Measurements from ENCODE around the gene PSORS1C2. TPM values are rescaled to one million over a fixed set of nuclear protein-coding genes. Genes with fewer than 3 reads are reported as not detected.

The PSORS1C2 gene
- total RNA-seq, 1 experiment from 2014 or later = not detected

- DNase-seq (ENCODE audit: low spot score) = no peak
Observed at GRCh38 chr6:31140643-31141042, 1.8 kb upstream of the PSORS1C2 start.

DNA sequence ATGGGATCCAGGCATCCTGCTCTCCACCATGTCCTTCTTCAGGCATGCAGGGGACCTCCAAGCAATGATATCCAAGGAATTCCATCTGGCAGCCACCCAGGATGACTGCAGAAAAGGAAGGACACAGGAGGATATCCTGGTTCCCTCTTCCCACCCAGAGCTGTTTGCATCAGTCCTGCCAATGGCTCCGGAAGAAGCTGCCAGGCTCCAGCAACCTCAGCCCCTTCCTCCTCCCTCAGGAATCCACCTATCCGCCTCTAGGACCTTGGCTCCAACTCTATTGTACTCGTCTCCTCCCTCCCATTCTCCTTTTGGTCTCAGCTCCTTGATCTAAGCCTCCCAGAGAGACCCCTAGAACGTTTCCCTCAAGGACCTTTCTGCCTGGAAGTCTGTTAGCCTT lies 733 bp upstream of the PSORS1C2 start:
- peak; percentile 72 for DNase-seq (ENCODE audit: low spot score)

DNA sequence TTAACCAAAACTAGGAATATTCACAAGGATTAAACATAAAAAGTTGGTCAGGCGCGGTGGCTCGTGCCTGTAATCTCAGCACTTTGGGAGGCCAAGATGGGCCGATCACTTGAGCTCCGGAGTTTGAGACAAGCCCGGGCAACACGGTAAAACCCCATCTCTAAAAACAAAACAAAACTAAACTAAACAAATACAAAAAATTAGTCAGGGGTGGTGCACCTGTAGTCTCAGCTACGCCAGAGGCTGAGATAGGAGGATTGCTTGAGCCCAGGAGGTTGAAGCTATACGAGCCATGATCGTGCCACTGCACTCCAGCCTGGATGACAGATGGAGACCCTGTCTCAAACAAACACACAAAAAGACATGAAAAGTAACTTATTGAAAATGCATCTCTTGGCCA lies 3.2 kb downstream of the PSORS1C2 start:
- DNase-seq (ENCODE audit: low spot score) = no peak

GRCh38 chr6:31132806-31133205 lies 6.1 kb downstream of the PSORS1C2 start:
- DNase-seq (ENCODE audit: low spot score) = no peak

GRCh38 chr6:31131595-31131994 lies 7.3 kb downstream of the PSORS1C2 start:
- DNase-seq (ENCODE audit: low spot score) = no peak

DNA sequence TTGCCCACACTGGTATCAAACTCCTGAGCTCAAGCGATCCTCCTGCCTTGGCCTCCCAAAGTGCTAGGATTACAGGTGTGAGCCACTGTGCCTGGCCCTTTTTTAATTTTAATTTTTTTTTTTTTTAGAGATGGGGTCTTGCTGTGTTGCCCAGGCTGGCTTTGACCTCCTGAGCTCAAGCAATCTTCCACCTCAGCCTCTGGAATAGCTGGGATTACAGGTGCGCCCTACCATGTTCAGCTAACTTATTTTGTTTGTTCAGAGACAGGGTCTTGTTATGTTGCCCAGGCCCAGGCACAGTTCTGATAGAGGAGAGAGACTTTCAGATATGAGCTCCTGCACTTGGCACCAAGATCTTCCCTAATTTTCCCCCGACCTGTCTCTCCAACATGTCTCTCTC lies 8.1 kb downstream of the PSORS1C2 start:
- DNase-seq (ENCODE audit: low spot score) = no peak

- no peak for DNase-seq (ENCODE audit: low spot score)
Observed at GRCh38 chr6:31129130-31129529, 9.7 kb downstream of the PSORS1C2 start.

DNA sequence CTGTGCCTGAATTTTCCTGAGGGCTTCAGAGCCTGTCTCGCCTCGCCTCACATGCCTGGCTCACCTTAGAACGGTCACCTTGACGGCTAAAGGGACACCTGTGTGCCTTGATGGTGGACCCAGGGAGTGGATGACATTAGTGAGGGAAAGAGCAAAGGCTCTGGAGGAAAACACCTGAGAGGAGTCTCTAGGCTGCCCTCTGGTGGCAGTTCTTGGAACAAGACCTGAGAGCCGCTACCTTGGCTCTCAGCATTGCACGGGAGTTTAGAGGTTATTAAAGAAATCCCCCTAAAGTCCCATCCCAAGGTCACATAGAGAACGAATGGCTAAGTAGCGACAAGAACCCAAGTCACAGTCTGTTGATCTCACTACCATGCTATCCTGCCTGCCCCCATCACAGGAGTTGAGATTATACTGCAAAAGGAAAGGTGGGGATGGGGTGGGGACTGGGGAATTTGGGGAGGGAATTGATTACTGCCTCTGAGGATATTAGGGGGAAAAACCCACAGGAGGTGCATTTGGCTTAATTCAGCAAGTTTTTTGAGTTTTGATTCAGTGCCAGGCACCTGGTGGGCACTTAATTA lies 10.7 kb downstream of the PSORS1C2 start:
- DNase-seq (ENCODE audit: low spot score) = peak; percentile 52

DNA sequence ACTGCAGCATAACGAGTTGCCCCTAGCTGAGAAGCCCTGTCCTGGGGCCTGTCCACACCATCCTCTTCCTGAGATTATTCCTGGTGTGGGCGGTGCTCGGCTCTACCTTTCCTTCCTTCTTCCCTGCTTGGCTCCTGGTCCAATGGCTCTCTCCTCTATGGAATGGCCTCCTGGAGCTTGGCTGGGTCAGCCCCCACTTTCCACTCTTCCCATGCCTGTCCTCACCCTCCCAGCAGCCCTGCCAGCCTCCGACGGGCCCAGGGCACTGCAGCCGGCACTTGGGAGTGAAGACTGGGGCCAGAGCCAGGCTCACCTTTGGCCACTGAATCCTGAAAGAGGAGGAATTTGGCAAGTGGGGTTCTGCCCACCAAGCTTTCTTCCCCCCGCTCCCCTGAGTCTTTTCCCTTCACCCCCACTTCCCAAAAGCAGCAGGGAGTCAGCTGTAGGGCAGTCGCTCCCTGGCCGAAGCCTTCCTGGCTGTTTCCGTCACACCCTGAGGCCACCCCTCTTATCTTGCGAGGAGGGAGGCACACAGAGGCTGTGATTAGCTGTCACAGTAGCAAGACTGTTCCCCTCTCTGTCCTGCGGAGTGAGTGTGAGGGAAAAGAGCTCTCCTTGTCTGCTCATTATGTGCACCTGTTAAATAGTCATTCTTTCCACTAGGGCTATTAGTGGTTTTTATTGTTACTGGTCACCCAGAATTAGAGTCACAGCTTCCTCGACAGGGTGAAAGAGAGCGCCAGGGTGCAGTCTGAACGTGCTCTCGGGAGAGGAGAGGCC lies 12.3 kb downstream of the PSORS1C2 start:
- no peak for DNase-seq (ENCODE audit: low spot score)

- DNase-seq (ENCODE audit: low spot score) = peak; percentile 71
Observed at GRCh38 chr6:31125586-31126363, 13.1 kb downstream of the PSORS1C2 start.

DNA sequence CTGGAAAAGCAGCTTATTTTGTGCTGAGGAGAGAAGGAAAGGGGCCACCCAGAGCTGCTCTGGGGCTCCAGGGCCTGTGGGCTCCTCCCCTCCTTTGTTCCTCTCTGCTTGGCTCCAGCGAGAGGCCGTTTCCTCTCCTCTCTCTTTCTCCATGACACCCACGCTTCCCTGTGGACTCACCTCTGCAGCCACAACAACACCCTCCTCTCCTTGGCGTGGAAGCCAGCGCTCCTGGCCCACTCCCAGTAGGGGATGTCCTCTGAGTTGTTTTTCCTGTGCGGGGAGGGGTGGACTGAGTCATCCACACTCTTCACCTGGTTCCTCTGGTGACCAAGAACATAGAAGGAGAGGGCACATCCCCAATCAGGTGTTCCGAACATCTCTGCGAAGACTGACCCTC lies 13.7 kb downstream of the PSORS1C2 start:
- peak; percentile 69 for DNase-seq (ENCODE audit: low spot score)

GRCh38 chr6:31122791-31123706 lies 15.8 kb downstream of the PSORS1C2 start:
- DNase-seq (ENCODE audit: low spot score) = peak; percentile 93

DNA sequence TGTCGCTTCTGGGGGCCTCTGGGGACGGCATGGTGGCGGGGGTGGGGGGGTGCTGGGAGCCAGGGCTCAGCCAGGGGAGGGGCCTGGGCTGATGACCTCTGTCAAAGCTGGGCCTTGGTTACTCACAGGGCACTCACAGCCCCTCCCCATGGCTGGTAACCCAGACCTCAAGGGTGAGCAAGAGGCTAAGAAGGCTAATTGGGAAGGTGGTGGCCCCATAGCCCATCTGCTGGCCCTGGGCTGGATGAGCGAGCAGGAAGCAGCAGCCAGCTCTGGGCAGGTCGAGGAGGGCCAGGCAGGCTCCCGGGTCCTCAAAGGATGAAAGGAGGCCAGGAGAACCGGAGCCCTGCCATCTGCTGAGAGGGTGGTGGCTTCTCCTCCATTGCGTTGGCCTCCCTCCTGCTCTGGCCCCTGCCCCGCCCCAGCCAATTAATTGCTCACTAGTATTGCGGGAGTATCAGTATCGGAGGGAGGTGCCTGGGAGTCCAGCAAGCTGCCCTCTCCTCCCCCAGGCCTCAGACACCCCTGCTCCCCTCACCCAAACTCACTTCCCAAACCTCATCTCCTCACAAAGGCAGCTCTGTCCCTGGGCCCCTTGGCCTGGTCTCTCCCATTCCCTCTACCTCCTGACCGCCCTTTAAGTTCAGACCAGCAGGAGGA lies 17.6 kb downstream of the PSORS1C2 start:
- DNase-seq (ENCODE audit: low spot score) = no peak

DNA sequence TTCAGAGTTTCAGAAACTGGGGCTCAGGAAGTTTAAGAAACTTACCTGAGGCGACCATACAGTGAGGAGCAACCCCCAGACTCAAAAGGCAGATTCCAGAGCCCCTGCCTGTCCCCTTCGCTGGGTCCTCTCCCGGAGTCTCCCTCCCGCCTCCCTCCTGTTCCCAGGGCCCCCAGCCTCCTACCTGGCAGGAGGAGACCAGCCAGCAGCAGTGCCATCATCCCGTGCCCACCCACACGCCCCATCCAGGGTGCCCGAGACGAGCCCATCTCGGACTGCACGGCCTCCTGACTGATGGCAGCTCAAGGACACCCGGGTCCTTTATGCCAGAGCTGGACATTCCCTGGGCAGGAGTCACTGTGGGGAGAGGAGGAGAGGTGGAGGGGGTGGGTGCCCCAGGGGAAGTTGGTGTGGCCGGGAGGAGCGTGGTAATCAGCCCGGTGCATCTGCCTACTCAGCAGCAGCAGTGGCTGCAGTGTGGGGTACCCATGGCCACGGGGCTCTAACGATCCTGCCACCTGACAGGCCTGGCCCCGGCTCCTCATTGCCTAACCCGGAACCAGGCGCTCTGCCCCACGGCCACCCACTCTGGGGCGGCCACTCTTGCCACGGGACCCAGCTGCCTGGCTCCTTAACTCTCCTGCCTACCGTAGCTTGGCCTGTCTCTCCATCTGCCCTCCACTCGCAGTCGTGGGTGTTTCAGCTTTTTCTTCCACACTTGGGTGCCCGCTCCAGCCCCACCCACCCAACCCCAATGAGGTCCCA lies 18.5 kb downstream of the PSORS1C2 start, which contains the start of gene CDSN:
Gene CDSN (minus strand): TSS at position 296 of the 765 bp plus-strand sequence. CDS start 27 bp downstream, at position 269.
- no peak for DNase-seq (ENCODE audit: low spot score)

- no peak for DNase-seq (ENCODE audit: low spot score)
Observed at GRCh38 chr6:31118178-31118577, 20.7 kb downstream of the PSORS1C2 start.

GRCh38 chr6:31116661-31117385 lies 22.0 kb downstream of the PSORS1C2 start:
- DNase-seq (ENCODE audit: low spot score) = no peak

DNA sequence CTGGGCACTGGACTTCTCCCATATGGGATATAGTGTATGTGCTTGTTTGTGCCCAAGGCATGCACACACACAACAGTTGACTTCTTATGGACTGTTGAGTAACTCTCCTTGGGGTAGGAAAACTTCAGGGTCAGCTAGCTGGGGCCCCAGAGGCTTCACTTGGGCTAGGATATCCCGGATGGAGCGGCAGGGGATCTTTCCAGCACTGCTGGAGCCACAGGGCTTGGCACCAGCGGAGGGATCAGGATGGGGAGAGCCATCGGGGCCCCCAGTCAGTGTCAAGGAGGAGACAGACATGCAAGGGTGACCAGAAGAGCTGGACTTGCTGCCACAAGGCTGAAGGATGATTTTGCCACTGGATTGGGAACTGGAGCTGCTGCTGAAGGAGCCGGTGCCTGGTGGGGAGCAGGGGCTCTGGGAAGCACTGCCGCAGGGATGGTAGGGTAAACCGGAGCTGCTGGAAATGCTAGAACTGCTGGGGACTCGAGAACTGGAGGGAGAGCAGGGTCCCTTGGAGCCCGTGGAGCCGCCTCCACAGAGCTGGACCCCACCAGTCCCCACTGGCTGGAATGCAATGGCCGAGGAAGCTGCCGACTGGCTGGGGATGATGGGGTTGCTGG lies 22.8 kb downstream of the PSORS1C2 start:
- no peak for DNase-seq (ENCODE audit: low spot score)

DNA sequence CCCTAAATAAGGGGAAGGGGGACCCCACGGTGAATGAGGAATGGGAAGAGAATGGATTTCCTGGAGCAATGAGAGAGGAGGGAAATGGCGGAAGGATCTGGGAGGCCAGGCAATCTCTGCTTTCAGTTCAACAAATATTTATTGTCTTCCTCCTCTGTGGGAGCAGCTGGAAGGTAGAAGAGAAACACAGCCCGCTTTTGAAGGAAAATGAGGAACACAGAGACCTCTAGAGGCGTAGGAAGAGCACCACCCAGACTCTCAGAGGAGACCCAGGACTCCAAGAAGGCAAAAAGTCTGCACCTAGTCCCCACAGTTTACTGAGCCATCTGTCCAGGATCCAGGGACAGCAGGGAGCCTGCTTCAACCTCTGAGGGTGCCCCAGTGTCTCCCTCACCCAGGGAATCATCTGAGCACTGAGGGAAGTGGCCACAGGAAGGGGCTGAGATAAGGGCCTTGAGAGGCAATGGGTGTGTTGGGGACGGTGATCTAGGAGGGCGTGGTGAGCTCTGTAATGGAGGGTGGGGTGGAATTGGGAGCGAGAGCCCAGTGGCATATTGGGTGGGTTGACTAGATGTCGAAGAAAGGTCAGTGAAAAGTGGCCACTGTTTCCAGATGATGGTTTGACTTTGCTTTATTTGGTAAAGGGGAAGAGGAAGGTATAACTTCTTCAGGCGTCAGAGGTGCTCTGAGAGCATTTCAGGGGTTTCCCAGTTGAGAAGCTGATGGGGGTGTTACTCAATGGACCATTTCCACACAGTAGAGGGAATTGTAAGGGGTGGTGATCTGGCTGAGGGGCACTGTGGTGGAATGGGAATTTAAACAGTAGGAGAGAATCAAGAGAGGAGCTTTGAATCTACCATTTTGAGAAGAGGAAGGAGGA lies 23.7 kb downstream of the PSORS1C2 start:
- DNase-seq (ENCODE audit: low spot score) = peak; percentile 68

Data from A172 (cell line).